T-cell (primary cell): Measurements from ENCODE around the gene TARBP1. TPM values are rescaled to one million over a fixed set of nuclear protein-coding genes. Genes with fewer than 3 reads are reported as not detected.
A peak's percentile ranks its signal among the peaks of the same experiment; 100 is the strongest.
"Not testable (repeated sequence)": the region's sequence is repeated elsewhere in the genome, so short reads cannot be mapped to it uniquely, and the experiment has no call there.

Experiments
- ATAC-seq, 4 experiments: fragments of 200-7000 bp in 3 of 4; fragments of 150-1000 bp in 1 of 4; cut with Tn5 transposase; replicated peaks in 1 of 4; 1 replicate in 3 of 4; 2 replicates in 1 of 4; pipeline ENCODE4 v1.10.0; 2021; ENCODE audit warnings: moderate library complexity in 3 of 4, mild to moderate bottlenecking in 2 of 4, moderate number of reproducible peaks in 1 of 4
- CTCF ChIA-PET, 2 donors: fragments of 300-600 bp; sonication (Branson Sonifier 250); formaldehyde crosslinking; loops; one replicate each; lab custom pipeline; 2022; ENCODE audit warnings: antibody characterized with exemption in 2 of 2; lab: Charles Lee
- POLR2A ChIA-PET, 2 donors: fragments of 300-600 bp; sonication (Branson Sonifier 250); formaldehyde crosslinking; loops; one replicate each; lab custom pipeline; 2022; ENCODE audit warnings: antibody characterized with exemption in 2 of 2; lab: Charles Lee
- DNase-seq, 35 experiments: peaks; one replicate each; pipeline versions ENCODE4 v3.0.0 to v3.0.0-alpha.2; 2013 to 2023
- H3K27ac ChIP-seq: one replicate; pipeline ENCODE4 v1.5.1; 2013; ENCODE audit warnings: low read length
- H3K27me3 ChIP-seq, 2 experiments: replicated peaks in 1 of 2; 1 replicate in 1 of 2; 2 replicates in 1 of 2; pipeline versions ENCODE4 v1.6.1 to v1.7.0; 2013; ENCODE audit warnings: low read length in 1 of 2, mixed read lengths in 1 of 2; ENCODE audit not compliant: control insufficient read depth in 2 of 2, insufficient read depth in 2 of 2; ENCODE audit errors: extremely low read depth in 1 of 2
- H3K36me3 ChIP-seq, 2 donors: 1 replicate in 1 of 2; 2 replicates in 1 of 2; pipeline versions ENCODE4 v1.6.1 to v1.7.0; 2013; ENCODE audit warnings: low read length in 1 of 2; ENCODE audit not compliant: control insufficient read depth in 2 of 2, insufficient read depth in 1 of 2; ENCODE audit errors: extremely low read depth in 1 of 2
- H3K4me1 ChIP-seq, 2 experiments: 1 replicate in 1 of 2; 2 replicates in 1 of 2; pipeline versions ENCODE4 v1.6.1 to v1.7.0; 2013; ENCODE audit warnings: low read length in 2 of 2, mixed read lengths in 1 of 2; ENCODE audit not compliant: insufficient read depth in 2 of 2, control insufficient read depth in 1 of 2; ENCODE audit errors: extremely low read depth in 1 of 2
- H3K4me3 ChIP-seq, 2 donors: 1 replicate in 1 of 2; 2 replicates in 1 of 2; pipeline versions ENCODE4 v1.5.1 to v1.7.0; 2013; ENCODE audit warnings: mild to moderate bottlenecking in 2 of 2, low read length in 1 of 2, moderate library complexity in 1 of 2; ENCODE audit not compliant: control insufficient read depth in 1 of 2; ENCODE audit errors: extremely low read depth in 1 of 2
- H3K9me3 ChIP-seq: 2 replicates; pipeline ENCODE4 v1.7.0; 2013
- H3K27ac Mint-ChIP-seq, 2 donors: one replicate each; pipeline ENCODE4 v1.8.0; 2020 to 2021; ENCODE audit warnings: mild to moderate bottlenecking in 2 of 2, mixed read lengths in 2 of 2
- H3K27me3 Mint-ChIP-seq, 2 donors: one replicate each; pipeline ENCODE4 v1.8.0; 2021 to 2022; ENCODE audit warnings: mixed read lengths in 2 of 2
- H3K36me3 Mint-ChIP-seq: one replicate; pipeline ENCODE4 v1.8.0; 2021; ENCODE audit warnings: mixed read lengths
- H3K4me1 Mint-ChIP-seq, 3 donors: one replicate each; pipeline ENCODE4 v1.8.0; 2020 to 2022; ENCODE audit warnings: mixed read lengths in 3 of 3, mild to moderate bottlenecking in 1 of 3
- H3K4me3 Mint-ChIP-seq, 3 donors: one replicate each; pipeline ENCODE4 v1.8.0; 2020 to 2022; ENCODE audit warnings: mild to moderate bottlenecking in 3 of 3, mixed read lengths in 3 of 3, moderate library complexity in 3 of 3
- H3K9me3 Mint-ChIP-seq, 3 donors: one replicate each; pipeline ENCODE4 v1.8.0; 2020 to 2022; ENCODE audit warnings: mixed read lengths in 3 of 3
- WGBS: methylation state at CpG from one replicate; pipeline ENCODE4 v1.1.5; 2013; ENCODE audit warnings: missing lambda C conversion rate; ENCODE audit not compliant: insufficient coverage; 5-methylcytosine and 5-hydroxymethylcytosine counted together
- total RNA-seq, 35 experiments: library from RNA in 6 of 35; stranded (reverse) in 6 of 35; fragments of 120-200 nt in 1 of 35; gene quantifications; one replicate each; pipeline versions ENCODE4 v1.2.1 to v1.2.4 and lab custom pipeline; 2013 to 2026

Gene TARBP1
- total RNA-seq, 5 donors from 2014 or later (not counting 1 experiment from before 2014, with no cell fraction given), result 33.9 to 60.7 (median 40.6) TPM

DNA sequence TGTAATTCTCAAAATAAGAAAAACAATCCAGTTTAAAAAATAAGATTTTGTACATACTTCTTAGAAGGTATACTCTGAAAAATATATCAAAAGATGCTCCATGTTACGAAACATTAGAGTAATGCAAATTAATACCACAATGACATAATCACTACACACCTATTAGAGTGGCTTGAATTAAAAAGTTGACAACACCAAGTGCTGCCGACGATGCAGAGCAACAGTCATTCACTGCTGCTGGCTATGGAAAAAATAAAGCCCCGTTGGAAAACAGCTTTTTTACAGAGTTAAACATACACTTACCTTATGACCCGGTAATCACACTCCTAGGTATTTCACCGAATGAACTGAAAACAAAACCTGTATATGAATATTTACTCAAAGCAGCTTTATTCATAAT is 90.9 kb downstream of the TARBP1 start:
- CTCF ChIA-PET, result no interaction called here
- Histone ChIP-seq H3K36me3 (peaks cover 0 to 31% of the 10 kb centered on the region in 2 donors), H3K9me3 (no peaks in the 10 kb centered on the region), H3K27me3 (no peaks in the 10 kb centered on the region), H3K27ac (no peak overlapping the region), H3K4me1 (peaks cover 0 to 2% of the 10 kb centered on the region in 2 experiments), H3K4me3 (no peak overlapping the region)
- no CpG with 5 or more reads among the region's 6 CpGs for WGBS
- H3K4me1 Mint-ChIP-seq, result peaks cover 7 to 18% (median 10%) of the 10 kb centered on the region in 3 donors
- DNase-seq, result no peak
- H3K27ac Mint-ChIP-seq, result no peak overlapping the region
- ATAC-seq, result no peak
- H3K27me3 Mint-ChIP-seq, result no peaks in the 10 kb centered on the region
- POLR2A ChIA-PET, result no interaction called here
- H3K36me3 Mint-ChIP-seq, result peaks cover 30% of the 10 kb centered on the region
- H3K9me3 Mint-ChIP-seq, result no peaks in the 10 kb centered on the region
- no peak overlapping the region for H3K4me3 Mint-ChIP-seq

DNA sequence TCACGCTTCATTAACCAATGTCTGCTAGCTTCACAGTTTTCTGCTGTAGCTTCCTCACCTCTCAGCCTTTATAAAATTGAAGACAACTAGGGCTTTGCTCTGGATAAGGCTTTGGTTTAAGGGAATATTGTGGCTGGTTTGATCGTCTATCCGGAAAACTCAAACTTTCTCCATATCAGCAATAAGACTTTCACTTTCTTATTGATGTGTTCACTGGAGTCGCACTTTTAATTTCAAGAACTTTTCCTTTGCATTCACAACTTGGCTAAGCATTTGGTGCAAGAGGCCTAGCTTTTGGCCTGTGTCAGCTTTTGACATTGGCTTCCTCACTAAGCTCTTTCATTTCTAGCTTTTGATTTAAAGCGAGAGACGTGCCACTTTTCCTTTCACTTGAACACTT is 92.9 kb downstream of the TARBP1 start:
- ATAC-seq, result no peak
- no peaks in the 10 kb centered on the region for H3K9me3 Mint-ChIP-seq
- H3K27ac Mint-ChIP-seq, result peak overlapping the region; percentile 80 to 85
- H3K9me3 ChIP-seq, result no peaks in the 10 kb centered on the region
- H3K36me3 ChIP-seq, result peaks cover 0 to 25% of the 10 kb centered on the region in 2 donors
- H3K4me1 ChIP-seq, result peaks cover 0 to 2% of the 10 kb centered on the region in 2 experiments
- H3K27me3 Mint-ChIP-seq, result no peaks in the 10 kb centered on the region
- no peaks in the 10 kb centered on the region for H3K27me3 ChIP-seq
- H3K27ac ChIP-seq, result no peak overlapping the region
- WGBS, result 67% methylated on average over 1 of the region's 6 CpGs
- peaks cover 32% of the 10 kb centered on the region for H3K36me3 Mint-ChIP-seq
- ChIA-PET POLR2A (interaction anchor here in 1 of 2 donors (0.9 to 1.2 kb wide), 2 partner anchors 11 to 12 kb away, joined by 3 to 4 read pairs; no protein-coding TSS in a partner anchor), CTCF (interaction anchor here in 1 of 2 donors (0.6 to 0.7 kb wide), 2 partner anchors 9 to 173 kb away, joined by 3 to 4 read pairs; no protein-coding TSS in a partner anchor)
- no peak for DNase-seq
- H3K4me3 ChIP-seq, result no peak overlapping the region
- peaks cover 14 to 26% (median 25%) of the 10 kb centered on the region in 3 donors for H3K4me1 Mint-ChIP-seq
- peak overlapping the region; percentile 7 to 35 (median 13) for H3K4me3 Mint-ChIP-seq

DNA sequence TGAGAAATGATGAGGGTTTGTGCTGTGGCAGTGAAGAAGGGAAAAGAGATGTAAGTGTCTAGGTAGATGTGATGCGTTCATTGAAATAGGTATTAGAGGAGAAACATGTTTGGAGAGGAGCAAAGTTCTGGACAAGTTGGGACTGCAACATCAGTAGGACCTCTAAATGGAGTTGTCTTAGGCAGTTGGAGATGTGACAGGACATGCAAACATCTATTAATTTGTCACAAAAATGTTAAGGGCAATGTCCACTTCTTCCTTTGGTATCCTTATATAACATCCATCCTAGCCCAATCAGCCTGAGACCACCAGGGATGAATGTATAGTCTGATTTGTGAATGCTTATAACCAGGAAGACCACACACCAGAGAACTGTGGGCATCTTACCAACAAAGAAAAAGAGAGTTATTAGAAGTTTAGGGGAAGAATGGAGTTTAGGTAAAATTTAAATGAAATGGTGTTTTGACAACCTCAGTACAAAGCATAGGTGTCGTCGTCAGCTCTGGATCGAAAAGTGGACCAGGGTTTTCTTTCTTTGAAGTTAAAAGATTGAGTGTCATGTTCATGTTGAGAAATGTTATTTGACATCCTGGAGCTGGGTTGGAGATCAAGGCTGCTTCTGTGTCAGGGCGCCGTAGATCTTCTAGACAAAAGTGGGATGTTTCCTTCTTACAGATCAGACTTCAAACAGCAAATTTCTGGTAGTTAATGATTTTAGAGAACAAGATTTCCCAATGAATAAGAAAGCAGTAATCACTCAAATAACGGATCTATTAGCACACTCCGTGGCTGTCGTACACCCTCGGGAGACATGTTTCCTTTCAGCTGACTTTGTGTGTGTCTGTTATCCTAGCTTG is 97.1 kb downstream of the TARBP1 start:
- ChIA-PET CTCF (interaction anchor here in 1 of 2 donors (0.5 kb wide), 1 partner anchor 1755 kb away, joined by 3 read pairs; no protein-coding TSS in a partner anchor), POLR2A (no interaction called here)
- peak overlapping the region; percentile 33 to 71 for H3K27ac Mint-ChIP-seq
- 94% methylated on average over 5 of the region's 10 CpGs for WGBS
- H3K4me3 Mint-ChIP-seq, result no peak overlapping the region
- Histone ChIP-seq H3K36me3 (peaks cover 0 to 52% of the 10 kb centered on the region in 2 donors), H3K4me3 (no peak overlapping the region), H3K27ac (no peak overlapping the region), H3K27me3 (no peaks in the 10 kb centered on the region), H3K4me1 (peaks cover 0 to 7% of the 10 kb centered on the region in 2 experiments), H3K9me3 (no peaks in the 10 kb centered on the region)
- H3K9me3 Mint-ChIP-seq, result no peaks in the 10 kb centered on the region
- DNase-seq (no peak), ATAC-seq (no peak)
- no peaks in the 10 kb centered on the region for H3K27me3 Mint-ChIP-seq
- H3K4me1 Mint-ChIP-seq, result peaks cover 29 to 50% (median 48%) of the 10 kb centered on the region in 3 donors
- H3K36me3 Mint-ChIP-seq, result peaks cover 57% of the 10 kb centered on the region

DNA sequence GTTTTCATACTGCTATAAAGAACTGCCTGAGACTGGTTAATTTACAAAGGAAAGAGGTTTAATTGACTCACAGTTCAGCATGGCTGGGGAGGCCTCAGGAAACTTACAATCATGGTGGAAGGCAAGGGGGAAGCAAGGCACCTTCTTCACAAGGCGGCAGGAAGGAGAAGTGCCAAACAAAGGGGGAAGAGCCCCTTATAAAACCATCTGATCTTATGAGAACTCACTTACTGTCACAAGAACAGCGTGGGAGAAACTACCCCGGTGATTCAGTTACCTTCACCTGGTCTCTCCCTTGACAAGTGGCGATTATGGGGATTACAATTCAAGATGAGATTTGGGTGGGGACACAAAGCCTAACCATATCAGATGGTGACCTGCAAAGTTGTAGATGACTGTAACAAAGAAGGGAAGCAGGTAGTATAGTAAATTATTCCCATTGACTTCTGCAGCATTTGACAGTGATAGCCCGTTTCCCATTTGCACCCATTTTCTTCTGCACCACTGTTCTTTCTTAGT is 99.3 kb downstream of the TARBP1 start:
- H3K4me3 ChIP-seq, DNase-seq, ATAC-seq, POLR2A ChIA-PET, H3K27me3 Mint-ChIP-seq, H3K4me3 Mint-ChIP-seq, H3K9me3 Mint-ChIP-seq, H3K27ac ChIP-seq, H3K27me3 ChIP-seq, H3K9me3 ChIP-seq, CTCF ChIA-PET: not testable (repeated sequence)
- Histone ChIP-seq H3K36me3 (peaks cover 0 to 58% of the 10 kb centered on the region in 2 donors), H3K4me1 (peaks cover 2 to 21% of the 10 kb centered on the region in 2 experiments)
- peaks cover 65% of the 10 kb centered on the region for H3K36me3 Mint-ChIP-seq
- 100% methylated on average over 3 of the region's 5 CpGs for WGBS
- peaks cover 42 to 54% (median 52%) of the 10 kb centered on the region in 3 donors for H3K4me1 Mint-ChIP-seq
- peak overlapping the region in 1 of 2 donors; percentile 11 for H3K27ac Mint-ChIP-seq

DNA sequence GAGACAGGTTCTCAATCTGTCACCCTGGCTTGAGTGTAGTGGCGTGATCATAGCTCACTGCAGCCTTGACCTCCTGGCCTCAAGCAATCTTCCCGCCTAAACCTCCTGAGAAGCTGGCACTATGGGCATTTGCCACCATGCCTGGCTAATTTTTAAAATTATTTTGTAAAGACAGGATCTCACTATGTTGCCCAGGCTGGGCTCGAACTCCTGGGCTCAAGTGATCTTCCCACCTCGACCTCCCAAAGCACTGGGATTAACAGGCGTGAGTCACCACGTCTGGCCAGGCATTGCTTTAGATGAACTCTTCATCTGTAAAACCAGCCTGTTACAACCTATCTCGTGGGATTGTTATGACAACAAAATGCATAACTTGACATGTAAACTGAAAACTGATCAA is 103.3 kb downstream of the TARBP1 start:
- Mint-ChIP-seq H3K27ac (no peak overlapping the region), H3K36me3 (peaks cover 44% of the 10 kb centered on the region), H3K4me3 (peak overlapping the region in 2 of 3 donors; percentile 34 to 50), H3K9me3 (no peaks in the 10 kb centered on the region), H3K4me1 (peaks cover 58 to 70% (median 61%) of the 10 kb centered on the region in 3 donors), H3K27me3 (no peaks in the 10 kb centered on the region)
- H3K27ac ChIP-seq, result no peak overlapping the region
- H3K4me3 ChIP-seq, result no peak overlapping the region
- DNase-seq (no peak), ATAC-seq (no peak)
- WGBS, result 94% methylated on average over 5 of the region's 7 CpGs
- CTCF ChIA-PET, result interaction anchor here (0.5 to 0.6 kb wide), 2 partner anchors 12 to 1055 kb away, joined by 3 to 4 read pairs; no protein-coding TSS in a partner anchor
- H3K9me3 ChIP-seq, result no peaks in the 10 kb centered on the region
- H3K4me1 ChIP-seq, result peaks cover 13 to 31% of the 10 kb centered on the region in 2 experiments
- POLR2A ChIA-PET, result no interaction called here
- no peaks in the 10 kb centered on the region for H3K27me3 ChIP-seq
- peaks cover 0 to 44% of the 10 kb centered on the region in 2 donors for H3K36me3 ChIP-seq

DNA sequence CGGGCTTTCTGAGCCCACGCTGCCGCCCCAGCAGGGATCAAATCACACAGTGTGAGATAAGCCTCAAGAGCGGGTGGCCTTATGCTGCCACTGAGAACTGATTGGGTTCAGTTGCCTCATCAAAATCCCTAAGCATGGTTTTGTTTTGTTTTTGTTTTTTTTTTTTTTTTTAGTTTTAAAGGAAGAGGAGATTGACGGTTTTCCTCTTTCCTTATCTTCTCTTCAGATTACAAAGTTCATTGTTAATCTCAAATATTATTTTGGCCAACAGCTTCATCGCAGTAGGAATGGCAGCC is 105.1 kb downstream of the TARBP1 start:
- Mint-ChIP-seq H3K36me3 (peaks cover 28% of the 10 kb centered on the region), H3K4me1 (peaks cover 50 to 66% (median 55%) of the 10 kb centered on the region in 3 donors), H3K9me3 (no peaks in the 10 kb centered on the region), H3K27me3 (no peaks in the 10 kb centered on the region), H3K4me3 (peak overlapping the region; percentile 92 to 96 (median 96)), H3K27ac (peak overlapping the region; percentile 98 to 100)
- ChIA-PET POLR2A (interaction anchor here (0.6 to 1.0 kb wide), 10 partner anchors 10 to 238 kb away, joined by 3 to 9 read pairs (median 3); no protein-coding TSS in a partner anchor), CTCF (interaction anchor here (0.6 to 1.5 kb wide), 10 partner anchors 10 to 1131 kb away, joined by 3 to 10 read pairs (median 4); no protein-coding TSS in a partner anchor)
- H3K9me3 ChIP-seq, result no peaks in the 10 kb centered on the region
- H3K27ac ChIP-seq, result peak overlapping the region; percentile 94
- peak overlapping the region; percentile 83 to 97 for H3K4me3 ChIP-seq
- H3K27me3 ChIP-seq, result no peaks in the 10 kb centered on the region
- H3K36me3 ChIP-seq, result peaks cover 0 to 30% of the 10 kb centered on the region in 2 donors
- peak in 2 of 4 experiments; percentile 26 to 35 for ATAC-seq
- peaks cover 13 to 31% of the 10 kb centered on the region in 2 experiments for H3K4me1 ChIP-seq
- WGBS, result 0% methylated on average over 3 of the region's 6 CpGs
- DNase-seq, result no peak
